Hematopoietic multipotent progenitor cell treated with erythropoietin and hydrocortisone succinate and interleukin-3 and kit ligand, for 6 days (in vitro differentiated cells): ENCODE data around the gene ZNRF3.

Source experiments
- DNase-seq: peaks from one replicate; pipeline ENCODE4 v3.0.0-alpha.2; 2015

ZNRF3 gene

GRCh38 chr22:28953976-28954880 lies 70.9 kb downstream of the ZNRF3 start:
- DNase-seq = no peak

GRCh38 chr22:28955817-28956216 lies 72.4 kb downstream of the ZNRF3 start:
- DNase-seq = peak; percentile 79

- DNase-seq = no peak
These were observed 73.1 kb downstream of the ZNRF3 start for GRCh38 chr22:28956506-28956905.

DNA sequence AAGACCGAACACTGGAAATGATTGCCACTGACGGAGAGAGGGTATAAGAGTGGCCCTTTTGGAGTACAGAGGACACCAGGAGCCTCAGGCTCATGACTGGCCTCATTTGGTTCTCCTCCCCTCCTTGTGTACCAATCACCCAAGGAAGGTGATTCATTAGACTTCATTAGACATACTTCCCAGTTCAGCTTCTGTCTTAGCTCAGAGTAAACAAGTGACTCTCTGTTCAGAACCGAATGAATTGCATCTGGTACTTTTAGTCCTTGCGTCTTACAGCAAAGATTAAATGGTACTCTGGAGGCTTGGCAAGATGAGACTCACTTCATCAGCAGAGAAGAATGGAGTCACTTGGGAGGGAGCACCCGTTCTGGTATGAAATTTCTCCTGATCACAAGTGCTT lies 75.2 kb downstream of the ZNRF3 start:
- DNase-seq = no peak

- DNase-seq = no peak
These were observed 78.7 kb downstream of the ZNRF3 start for GRCh38 chr22:28962042-28962554.

GRCh38 chr22:28963362-28963761 lies 80.0 kb downstream of the ZNRF3 start:
- DNase-seq = no peak

- DNase-seq = no peak
These were observed 83.8 kb downstream of the ZNRF3 start for GRCh38 chr22:28967163-28967665.

DNA sequence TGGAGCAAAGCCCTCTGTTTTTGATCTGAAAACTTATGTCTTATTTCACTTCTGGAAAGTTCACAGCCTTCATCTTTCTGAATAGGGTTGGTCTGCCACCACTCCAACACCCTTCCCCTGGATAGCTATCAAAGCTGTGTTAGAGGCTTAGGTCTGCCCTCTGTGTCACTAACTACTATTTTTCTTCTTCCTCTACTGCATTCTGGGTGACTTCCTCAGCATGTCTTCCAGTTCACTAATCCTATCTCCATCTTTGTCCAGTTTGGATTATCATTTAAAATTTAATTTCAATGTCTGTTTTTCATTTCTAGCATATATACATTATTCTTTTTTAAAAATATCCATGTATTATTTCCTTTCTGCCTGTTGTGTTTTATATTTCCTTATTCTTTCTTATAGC lies 84.6 kb downstream of the ZNRF3 start:
- DNase-seq = no peak

GRCh38 chr22:28969401-28970168 lies 86.2 kb downstream of the ZNRF3 start:
- no peak for DNase-seq

- DNase-seq = no peak
These were observed 90.0 kb downstream of the ZNRF3 start for GRCh38 chr22:28973352-28973751.

- no peak for DNase-seq
These were observed 93.7 kb downstream of the ZNRF3 start for GRCh38 chr22:28977060-28977459.

DNA sequence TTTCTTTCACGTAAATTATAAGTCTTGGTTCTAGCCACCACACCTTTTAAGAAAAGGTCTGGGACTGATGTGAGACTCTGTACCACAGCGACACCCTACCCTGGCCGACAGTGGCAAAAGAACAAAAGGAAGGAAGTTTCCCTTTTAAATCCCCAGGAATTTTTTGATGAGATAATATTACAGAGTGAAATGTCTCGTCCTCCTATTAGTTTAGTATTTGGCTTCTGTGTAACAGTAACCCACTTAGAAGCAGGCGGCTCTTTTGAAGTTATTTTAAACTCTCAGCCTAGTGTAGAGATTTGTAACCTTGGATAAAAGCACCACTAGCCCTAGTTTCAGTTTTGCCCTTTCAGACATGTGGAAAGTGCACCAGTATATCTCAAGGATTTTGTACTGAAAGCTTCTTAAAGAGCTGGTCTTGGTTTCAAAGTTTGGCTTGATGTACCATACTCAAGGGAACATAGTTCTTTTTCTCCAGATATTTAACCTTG lies 94.2 kb downstream of the ZNRF3 start:
- no peak for DNase-seq

- no peak for DNase-seq
These were observed 94.8 kb downstream of the ZNRF3 start for GRCh38 chr22:28978158-28978557.

DNA sequence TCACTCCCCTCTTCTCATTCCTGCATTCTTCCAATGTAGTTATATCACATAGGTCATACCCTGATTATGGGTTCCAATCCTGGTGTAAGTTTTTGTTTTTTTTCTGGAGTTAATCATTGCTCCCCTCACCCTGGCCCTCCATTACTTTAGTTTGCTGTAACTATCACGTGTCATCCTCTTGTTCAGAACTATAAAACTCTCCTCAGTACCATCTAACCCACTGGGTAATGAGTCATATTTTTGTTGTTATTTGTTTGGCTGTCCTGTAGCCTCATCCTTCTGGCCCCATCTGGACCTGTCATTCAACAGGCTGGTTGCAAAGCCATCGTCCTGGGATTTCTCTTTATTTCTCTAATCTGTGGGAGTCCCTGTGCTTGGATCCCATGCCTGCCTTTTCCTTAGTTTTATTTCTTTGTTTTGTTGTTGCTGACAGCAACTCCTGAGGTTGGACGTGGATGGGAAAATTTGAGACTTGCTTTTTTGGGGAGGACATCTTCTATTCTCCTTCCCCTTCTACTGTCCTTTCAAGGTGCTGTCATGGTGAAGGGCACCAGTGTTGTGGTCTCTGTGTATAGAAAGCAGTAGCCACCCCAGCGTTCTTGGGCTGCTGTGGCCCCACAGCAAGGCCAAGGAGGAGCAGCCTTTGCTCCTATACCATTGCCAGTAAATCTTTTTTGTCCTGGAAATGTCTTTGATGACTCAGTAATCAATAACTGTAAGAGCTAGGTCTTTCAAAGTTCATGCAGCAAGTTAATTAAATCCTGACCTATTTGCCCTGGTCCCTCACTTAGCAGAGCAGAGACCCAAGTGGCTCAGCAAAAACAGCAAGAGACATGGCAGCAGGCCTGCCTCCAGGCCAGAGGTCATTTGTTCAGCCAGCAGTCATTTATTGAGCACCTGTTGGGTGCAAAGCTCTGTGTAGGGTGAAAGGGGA lies 95.8 kb downstream of the ZNRF3 start:
- DNase-seq = no peak

GRCh38 chr22:28980326-28980725 lies 97.0 kb downstream of the ZNRF3 start:
- no peak for DNase-seq

- DNase-seq = no peak
These were observed 98.6 kb downstream of the ZNRF3 start for GRCh38 chr22:28981818-28982499.

- no peak for DNase-seq
These were observed 99.8 kb downstream of the ZNRF3 start for GRCh38 chr22:28983190-28983589.

DNA sequence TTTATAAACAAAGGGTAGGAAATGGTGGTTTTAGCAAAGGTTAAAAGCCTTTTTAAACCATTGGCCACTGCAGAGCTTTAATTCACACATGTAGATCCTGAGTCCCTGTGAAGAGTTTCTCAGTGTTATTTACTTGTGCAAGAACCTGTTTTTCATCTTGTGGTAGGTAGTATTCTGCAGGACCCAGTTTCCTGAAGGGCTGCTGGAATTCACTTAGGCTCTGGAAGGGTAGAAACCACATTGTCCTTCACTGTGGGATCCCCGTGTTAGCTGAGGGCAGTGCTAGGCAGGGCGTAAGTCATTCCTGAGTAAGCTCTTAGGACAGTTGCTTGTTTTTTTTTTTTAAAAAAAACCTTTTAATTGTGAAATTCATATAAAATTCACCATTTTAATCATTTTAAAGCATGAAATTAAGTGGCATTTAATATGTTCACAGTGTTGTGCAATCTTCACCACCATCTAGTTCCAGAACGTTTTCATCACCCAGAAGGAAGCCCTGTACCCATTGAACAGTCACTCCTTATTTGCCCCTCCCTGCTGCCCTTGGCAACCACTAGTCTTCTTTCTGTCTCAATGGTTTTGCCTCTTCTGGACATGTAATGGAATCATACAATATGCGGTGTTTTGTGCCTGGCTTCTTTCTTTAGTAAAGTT lies 100.5 kb downstream of the ZNRF3 start:
- DNase-seq = peak; percentile 15

DNA sequence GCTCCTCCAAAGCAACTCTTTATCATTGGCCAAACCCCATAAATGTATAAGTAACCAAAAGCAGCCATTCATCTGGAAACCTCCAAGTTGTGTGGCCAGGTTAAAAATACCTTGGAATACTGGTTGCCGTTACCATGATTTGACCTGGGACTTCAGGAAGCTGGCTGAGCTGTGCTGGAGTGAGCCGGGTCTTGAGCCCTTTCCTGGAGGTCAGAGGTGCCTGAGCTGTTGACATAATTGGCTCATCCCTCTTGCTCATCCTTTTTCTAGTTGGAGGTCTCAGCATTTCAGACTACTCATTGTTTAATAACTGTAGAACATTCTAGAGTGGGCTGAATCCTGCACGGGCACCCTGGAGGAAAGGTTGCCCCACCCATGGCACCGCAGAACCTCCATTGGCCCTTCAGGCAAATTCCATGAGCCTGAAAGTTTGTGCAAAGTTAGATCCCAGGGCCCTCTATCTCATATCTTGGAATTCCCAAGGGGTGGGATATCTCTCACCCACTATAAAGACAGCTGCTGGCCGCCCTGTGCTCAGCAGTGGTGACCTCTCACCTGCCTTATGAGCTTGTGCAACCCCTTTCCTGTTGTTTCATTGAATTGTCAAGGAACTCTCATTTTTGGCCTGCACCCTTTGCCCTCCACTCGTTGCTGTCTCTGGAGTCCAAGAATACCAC lies 101.2 kb downstream of the ZNRF3 start:
- no peak for DNase-seq

GRCh38 chr22:28985581-28986290 lies 102.4 kb downstream of the ZNRF3 start:
- no peak for DNase-seq
